Measurements from ENCODE around the gene GALNT7.
A peak's percentile ranks its signal among the peaks of the same experiment; 100 is the strongest.
"Not testable (repeated sequence)": the region's sequence is repeated elsewhere in the genome, so short reads cannot be mapped to it uniquely, and the experiment has no call there.

GALNT7 gene
- 10.8 to 35.3 (median 30.4) reads per million in 9 experiments for total RNA-seq

- peak; percentile 56 for ATAC-seq (replicated peaks)
- Mint-ChIP-seq H3K27ac (peak within 1 kb of the TSS; percentile 89 to 95), H3K4me1 (ENCODE audit: low read depth in 2 of 2) (peaks cover 17 to 45% of the 10 kb centered on the region in 2 donors)
Observed at GRCh38 chr4:173168396-173169177, at the start of gene GALNT7. Gene GALNT7 (plus strand): TSS chr4:173168811. CDS start chr4:173168836, 25 bp downstream.

GRCh38 chr4:173118819-173119218 lies 49.8 kb upstream of the GALNT7 start:
- not testable (repeated sequence) for H3K4me1 Mint-ChIP-seq (ENCODE audit: low read depth in 2 of 2); H3K9me3 Mint-ChIP-seq; H3K36me3 Mint-ChIP-seq (ENCODE audit: insufficient read depth); H3K27ac Mint-ChIP-seq; DNase-seq; H3K4me3 Mint-ChIP-seq; ATAC-seq (replicated peaks)
- peaks cover 1 to 11% of the 10 kb centered on the region in 2 donors for H3K27me3 Mint-ChIP-seq

More at GRCh38 chr4:173168396-173169177, at the start of gene GALNT7:
- Mint-ChIP-seq H3K36me3 (ENCODE audit: insufficient read depth) (peaks cover 17% of the 10 kb centered on the region), H3K27me3 (no peaks in the 10 kb centered on the region), H3K9me3 (no peaks in the 10 kb centered on the region), H3K4me3 (peak within 1 kb of the TSS; percentile 100)
- peak; percentile 16 to 40 (median 33) for DNase-seq

- Mint-ChIP-seq H3K27me3 (peaks cover 0 to under 1% of the 10 kb centered on the region in 2 donors), H3K27ac (no peak overlapping the region), H3K9me3 (no peaks in the 10 kb centered on the region), H3K4me3 (no peak overlapping the region), H3K36me3 (ENCODE audit: insufficient read depth) (no peaks in the 10 kb centered on the region), H3K4me1 (ENCODE audit: low read depth in 2 of 2) (no peaks in the 10 kb centered on the region)
- DNase-seq (no peak), ATAC-seq (replicated peaks) (no peak)
Observed at GRCh38 chr4:173119818-173120217, 48.8 kb upstream of the GALNT7 start.

GRCh38 chr4:173121076-173121561 lies 47.5 kb upstream of the GALNT7 start:
- DNase-seq (no peak), ATAC-seq (replicated peaks) (no peak)
- no peaks in the 10 kb centered on the region for H3K9me3 Mint-ChIP-seq
- peaks cover 0 to 6% of the 10 kb centered on the region in 2 donors for H3K27me3 Mint-ChIP-seq
- no peaks in the 10 kb centered on the region for H3K36me3 Mint-ChIP-seq (ENCODE audit: insufficient read depth)
- H3K4me3 Mint-ChIP-seq: no peak overlapping the region
- no peak overlapping the region for H3K27ac Mint-ChIP-seq
- no peaks in the 10 kb centered on the region for H3K4me1 Mint-ChIP-seq (ENCODE audit: low read depth in 2 of 2)

- Mint-ChIP-seq H3K9me3 (no peaks in the 10 kb centered on the region), H3K27me3 (peaks cover 0 to 27% of the 10 kb centered on the region in 2 donors), H3K27ac (no peak overlapping the region), H3K4me3 (no peak overlapping the region), H3K36me3 (ENCODE audit: insufficient read depth) (no peaks in the 10 kb centered on the region), H3K4me1 (ENCODE audit: low read depth in 2 of 2) (no peaks in the 10 kb centered on the region)
- no peak for DNase-seq
- ATAC-seq (replicated peaks): no peak
Observed at GRCh38 chr4:173124209-173124865, 44.3 kb upstream of the GALNT7 start.

- no peak for ATAC-seq (replicated peaks)
- DNase-seq: no peak
- H3K27me3 Mint-ChIP-seq: peaks cover 0 to 27% of the 10 kb centered on the region in 2 donors
Observed at GRCh38 chr4:173125216-173125812, 43.3 kb upstream of the GALNT7 start.

GRCh38 chr4:173128199-173128890 lies 40.3 kb upstream of the GALNT7 start:
- no peak overlapping the region for H3K27ac Mint-ChIP-seq
- H3K4me1 Mint-ChIP-seq (ENCODE audit: low read depth in 2 of 2): no peaks in the 10 kb centered on the region
- ATAC-seq (replicated peaks) (no peak), DNase-seq (no peak)
- no peak overlapping the region for H3K4me3 Mint-ChIP-seq
- H3K36me3 Mint-ChIP-seq (ENCODE audit: insufficient read depth): no peaks in the 10 kb centered on the region
- H3K9me3 Mint-ChIP-seq: no peaks in the 10 kb centered on the region
- peaks cover 10 to 27% of the 10 kb centered on the region in 2 donors for H3K27me3 Mint-ChIP-seq

More at GRCh38 chr4:173125216-173125812, 43.3 kb upstream of the GALNT7 start:
- Mint-ChIP-seq H3K4me3 (no peak overlapping the region), H3K9me3 (no peaks in the 10 kb centered on the region), H3K27ac (no peak overlapping the region), H3K36me3 (ENCODE audit: insufficient read depth) (no peaks in the 10 kb centered on the region), H3K4me1 (ENCODE audit: low read depth in 2 of 2) (no peaks in the 10 kb centered on the region)

- no peaks in the 10 kb centered on the region for H3K36me3 Mint-ChIP-seq (ENCODE audit: insufficient read depth)
- no peaks in the 10 kb centered on the region for H3K4me1 Mint-ChIP-seq (ENCODE audit: low read depth in 2 of 2)
- DNase-seq (no peak), ATAC-seq (replicated peaks) (no peak)
- H3K27me3 Mint-ChIP-seq: peaks cover 10 to 28% of the 10 kb centered on the region in 2 donors
- no peak overlapping the region for H3K27ac Mint-ChIP-seq
- no peaks in the 10 kb centered on the region for H3K9me3 Mint-ChIP-seq
- no peak overlapping the region for H3K4me3 Mint-ChIP-seq
Observed at GRCh38 chr4:173130687-173131086, 37.9 kb upstream of the GALNT7 start.

GRCh38 chr4:173134426-173134825 lies 34.2 kb upstream of the GALNT7 start:
- Mint-ChIP-seq H3K4me3 (no peak overlapping the region), H3K27ac (no peak overlapping the region), H3K9me3 (no peaks in the 10 kb centered on the region), H3K27me3 (peaks cover 9 to 10% of the 10 kb centered on the region in 2 donors), H3K36me3 (ENCODE audit: insufficient read depth) (no peaks in the 10 kb centered on the region), H3K4me1 (ENCODE audit: low read depth in 2 of 2) (no peaks in the 10 kb centered on the region)
- no peak for ATAC-seq (replicated peaks)
- DNase-seq: no peak

- peaks cover 9 to 10% of the 10 kb centered on the region in 2 donors for H3K27me3 Mint-ChIP-seq
- no peaks in the 10 kb centered on the region for H3K9me3 Mint-ChIP-seq
- no peaks in the 10 kb centered on the region for H3K4me1 Mint-ChIP-seq (ENCODE audit: low read depth in 2 of 2)
- ATAC-seq (replicated peaks): no peak
- H3K27ac Mint-ChIP-seq: no peak overlapping the region
- DNase-seq: no peak
- H3K36me3 Mint-ChIP-seq (ENCODE audit: insufficient read depth): no peaks in the 10 kb centered on the region
- no peak overlapping the region for H3K4me3 Mint-ChIP-seq
Observed at GRCh38 chr4:173135241-173135847, 33.3 kb upstream of the GALNT7 start.

- Mint-ChIP-seq H3K9me3 (no peaks in the 10 kb centered on the region), H3K27ac (no peak overlapping the region), H3K4me3 (no peak overlapping the region), H3K36me3 (ENCODE audit: insufficient read depth) (no peaks in the 10 kb centered on the region), H3K27me3 (peaks cover 0 to 17% of the 10 kb centered on the region in 2 donors), H3K4me1 (ENCODE audit: low read depth in 2 of 2) (no peaks in the 10 kb centered on the region)
- no peak for ATAC-seq (replicated peaks)
- DNase-seq: no peak
Observed at GRCh38 chr4:173138624-173139023, 30.0 kb upstream of the GALNT7 start.

- DNase-seq (no peak), ATAC-seq (replicated peaks) (no peak)
- Mint-ChIP-seq H3K36me3 (ENCODE audit: insufficient read depth) (no peaks in the 10 kb centered on the region), H3K27ac (no peak overlapping the region), H3K4me1 (ENCODE audit: low read depth in 2 of 2) (no peaks in the 10 kb centered on the region), H3K9me3 (no peaks in the 10 kb centered on the region), H3K4me3 (no peak overlapping the region), H3K27me3 (peaks cover 0 to 22% of the 10 kb centered on the region in 2 donors)
Observed at GRCh38 chr4:173139561-173139960, 29.1 kb upstream of the GALNT7 start.

GRCh38 chr4:173145131-173145530 lies 23.5 kb upstream of the GALNT7 start:
- DNase-seq: no peak
- ATAC-seq (replicated peaks): no peak
- Mint-ChIP-seq H3K9me3 (no peaks in the 10 kb centered on the region), H3K4me3 (no peak overlapping the region), H3K27ac (no peak overlapping the region), H3K27me3 (peaks cover 9 to 18% of the 10 kb centered on the region in 2 donors), H3K36me3 (ENCODE audit: insufficient read depth) (no peaks in the 10 kb centered on the region), H3K4me1 (ENCODE audit: low read depth in 2 of 2) (no peaks in the 10 kb centered on the region)

Measured in effector memory CD8-positive, alpha-beta T cell (primary cell).